HG03064 (cell line): ENCODE results near the gene PTPN7.
"Not testable (repeated sequence)": the region's sequence is repeated elsewhere in the genome, so short reads cannot be mapped to it uniquely, and the experiment has no call there.

Experiments used
- ATAC-seq: cut with Tn5 transposase; IDR thresholded peaks from one replicate; pipeline ENCODE4 v1.9.1; 2021; ENCODE audit warnings: low read depth; ENCODE audit not compliant: unreplicated experiment

Gene PTPN7

GRCh38 chr1:202189918-202190715 lies 29.7 kb upstream of the PTPN7 start:
- no peak for ATAC-seq

- ATAC-seq, result no peak
These were observed 28.8 kb upstream of the PTPN7 start for GRCh38 chr1:202189001-202189790.

DNA sequence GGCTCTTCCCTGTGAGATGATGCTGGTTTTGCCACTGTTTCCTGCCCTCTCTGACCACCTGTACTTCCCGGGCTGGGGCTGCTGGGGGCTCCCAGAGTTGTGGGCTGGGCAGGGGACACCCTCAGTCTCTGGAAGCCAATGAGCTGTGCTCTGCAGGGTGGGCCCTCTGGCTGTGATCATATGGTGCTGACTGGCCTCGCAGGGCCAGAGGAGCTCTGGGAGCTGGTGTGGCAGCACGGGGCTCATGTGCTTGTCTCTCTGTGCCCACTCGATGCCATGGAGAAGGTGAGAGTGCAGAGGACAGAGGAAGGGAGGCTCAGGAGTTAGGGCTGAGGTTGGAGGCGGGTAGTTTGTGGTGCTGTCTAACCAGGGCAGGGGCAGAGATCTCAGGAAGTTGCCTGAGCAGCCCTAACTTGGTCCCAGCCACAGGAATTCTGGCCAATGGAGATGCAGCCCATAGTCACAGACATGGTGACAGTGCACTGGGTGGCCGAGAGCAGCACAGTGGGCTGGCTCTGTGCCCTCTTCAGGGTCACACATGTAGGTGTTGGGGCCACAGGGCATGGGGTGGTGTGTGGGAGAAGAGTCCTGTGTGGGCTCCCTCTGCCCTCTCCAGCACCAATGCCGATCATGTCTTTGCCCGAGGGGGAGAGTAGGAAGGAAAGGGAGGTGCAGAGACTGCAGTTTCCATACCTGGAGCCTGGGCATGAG lies 27.4 kb upstream of the PTPN7 start:
- no peak for ATAC-seq

DNA sequence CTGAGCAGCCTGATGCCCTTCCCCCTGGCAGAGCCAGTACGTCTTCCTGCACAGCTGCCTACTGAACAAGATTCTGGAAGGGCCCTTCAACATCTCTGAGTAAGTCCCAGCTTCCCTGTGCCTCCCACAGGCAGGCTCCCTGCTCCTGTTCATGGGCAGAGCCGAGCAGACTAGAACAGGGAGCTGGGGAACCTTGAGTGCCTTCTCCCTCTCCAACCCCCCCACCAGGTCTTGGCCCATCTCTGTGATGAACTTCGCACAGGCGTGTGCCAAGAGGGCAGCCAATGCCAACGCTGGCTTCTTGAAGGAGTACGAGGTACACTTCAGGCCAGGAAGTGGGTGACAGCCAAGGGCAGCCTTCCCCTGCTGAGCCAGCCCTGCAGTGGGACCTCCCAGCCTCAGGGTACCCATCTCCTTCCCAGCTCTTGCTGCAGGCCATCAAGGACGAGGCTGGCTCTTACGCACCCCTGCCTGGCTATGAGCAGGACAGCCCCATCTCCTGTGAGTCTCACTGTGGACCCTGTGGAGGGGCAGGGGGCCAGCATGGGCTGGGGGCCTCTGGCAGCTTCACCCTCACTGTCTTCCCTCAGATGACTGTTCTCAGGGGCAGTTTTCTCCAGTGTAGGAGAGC lies 26.8 kb upstream of the PTPN7 start:
- ATAC-seq, result no peak

DNA sequence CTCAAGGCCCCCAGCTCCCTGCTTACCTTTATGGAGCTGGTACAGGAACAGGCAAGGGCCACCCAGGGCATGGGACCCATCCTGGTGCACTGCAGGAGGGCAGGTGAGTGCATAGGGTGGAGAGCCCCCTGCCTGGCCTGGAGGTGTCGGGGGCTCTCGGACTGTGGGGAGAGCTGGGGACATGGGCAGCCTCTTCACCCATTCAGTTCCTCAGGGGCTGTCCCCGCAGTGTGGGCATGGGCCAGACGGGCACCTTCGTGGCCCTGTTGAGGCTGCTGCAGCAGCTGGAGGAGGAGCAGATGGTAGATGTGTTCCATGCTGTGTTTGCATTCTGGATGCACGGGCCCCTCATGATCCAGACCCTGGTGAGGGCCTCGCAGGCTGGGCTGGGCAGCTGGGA lies 25.9 kb upstream of the PTPN7 start:
- ATAC-seq, result no peak

GRCh38 chr1:202184750-202185460 lies 24.5 kb upstream of the PTPN7 start:
- ATAC-seq, result no peak

DNA sequence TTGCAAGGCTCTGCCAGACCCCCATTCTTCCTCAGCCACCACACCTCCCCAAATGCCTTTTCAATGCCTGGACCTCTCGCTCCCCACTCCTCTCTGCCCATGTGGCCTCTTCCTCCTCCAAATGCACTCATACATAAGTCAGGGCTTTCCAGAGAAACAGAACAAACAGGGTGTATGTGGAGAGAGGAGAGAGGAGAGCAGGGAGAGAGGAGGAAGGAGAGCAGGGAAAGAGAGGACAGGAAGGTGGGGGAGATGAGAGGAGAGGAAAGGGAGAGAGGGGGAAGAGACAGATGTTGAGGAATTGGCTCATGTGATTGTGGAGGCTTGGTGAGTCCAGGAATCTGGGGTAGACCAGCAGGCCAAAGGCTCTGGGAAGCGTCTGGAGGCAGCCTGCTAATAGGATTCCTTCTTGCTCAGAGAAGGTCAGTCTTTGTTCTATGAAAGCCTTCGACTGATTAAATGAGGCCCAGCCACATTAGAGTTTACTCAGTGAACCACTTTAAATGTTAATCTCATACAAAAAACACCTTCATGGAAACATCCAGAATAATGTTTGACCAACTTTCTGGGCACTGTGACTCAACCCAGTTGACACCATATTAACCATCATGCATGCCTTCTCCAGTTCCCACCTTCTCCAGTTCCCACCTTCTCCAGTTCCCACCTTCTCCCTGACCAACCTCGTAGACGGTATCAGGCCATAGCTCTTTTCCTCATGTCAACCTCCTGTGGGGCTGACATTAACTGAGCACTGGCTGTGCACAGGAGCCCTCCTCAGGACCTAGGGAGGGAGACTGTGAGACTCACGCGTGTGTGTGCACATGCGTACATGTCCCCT lies 21.9 kb upstream of the PTPN7 start:
- ATAC-seq, result no peak

- ATAC-seq, result no peak
These were observed 21.2 kb upstream of the PTPN7 start for GRCh38 chr1:202181586-202181985.

GRCh38 chr1:202180751-202181139 lies 20.3 kb upstream of the PTPN7 start:
- ATAC-seq, result not testable (repeated sequence)

DNA sequence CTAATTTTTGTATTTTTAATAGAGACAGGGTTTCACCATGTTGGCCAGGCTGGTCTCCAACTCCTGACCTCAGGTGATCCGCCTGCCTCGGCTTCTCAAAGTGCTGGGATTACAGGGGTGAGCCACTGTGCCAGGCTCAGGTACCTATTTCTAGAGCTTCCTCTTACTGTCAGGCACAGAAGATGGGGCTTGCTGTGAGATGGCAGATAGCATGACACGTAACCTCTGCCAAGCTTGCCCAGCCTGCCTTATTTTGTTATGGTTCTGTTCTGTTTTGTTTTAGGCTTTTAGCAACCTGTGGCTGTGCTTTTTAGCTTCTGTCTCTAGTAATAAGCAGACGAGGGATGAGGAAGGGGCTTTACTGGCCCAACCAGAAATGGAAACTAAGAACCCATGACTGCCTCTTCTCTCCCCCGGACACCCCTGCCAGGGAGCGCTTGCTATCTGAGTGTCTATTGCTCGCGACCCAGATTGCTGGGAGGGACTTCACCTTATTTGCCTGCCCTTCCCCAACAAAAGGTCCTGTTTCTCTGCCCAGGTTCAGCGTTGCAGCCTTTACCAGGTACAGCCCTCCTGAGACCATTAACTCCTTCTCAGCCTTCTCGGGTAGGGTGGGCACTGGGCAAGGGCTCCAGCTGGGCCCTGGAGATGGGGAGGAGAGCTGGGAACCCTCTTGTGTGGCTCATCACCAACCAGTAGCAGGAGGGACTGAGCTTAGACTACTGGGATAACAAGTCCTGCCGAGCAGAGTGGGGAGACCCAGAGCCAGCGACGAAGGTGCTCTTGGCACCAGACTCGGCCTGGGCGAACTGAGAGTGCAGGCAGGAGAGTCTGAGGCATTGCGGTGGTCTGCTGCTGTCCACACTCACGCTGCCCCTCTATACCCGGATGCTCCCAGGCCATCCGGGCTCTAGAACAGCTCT lies 19.7 kb upstream of the PTPN7 start:
- ATAC-seq, result no peak

- no peak for ATAC-seq
These were observed 16.8 kb upstream of the PTPN7 start for GRCh38 chr1:202176949-202177927.

GRCh38 chr1:202173993-202174392 lies 13.6 kb upstream of the PTPN7 start:
- ATAC-seq, result no peak

DNA sequence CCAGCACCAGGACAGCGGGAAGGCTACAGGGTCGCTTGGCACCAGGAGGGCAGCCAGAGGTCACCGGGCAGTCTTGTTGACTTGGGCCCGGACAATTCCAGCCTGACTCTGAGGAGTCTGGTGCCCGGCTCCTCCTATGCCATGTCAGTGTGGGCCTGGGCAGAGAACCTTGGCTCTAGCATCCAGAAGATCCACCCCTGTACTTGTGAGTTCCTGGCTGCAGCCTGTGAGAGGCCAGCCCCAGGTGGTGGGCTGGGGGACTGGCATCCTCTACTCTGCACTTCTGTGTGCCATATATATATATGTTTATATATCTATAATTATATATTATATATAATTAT lies 11.6 kb upstream of the PTPN7 start:
- no peak for ATAC-seq

DNA sequence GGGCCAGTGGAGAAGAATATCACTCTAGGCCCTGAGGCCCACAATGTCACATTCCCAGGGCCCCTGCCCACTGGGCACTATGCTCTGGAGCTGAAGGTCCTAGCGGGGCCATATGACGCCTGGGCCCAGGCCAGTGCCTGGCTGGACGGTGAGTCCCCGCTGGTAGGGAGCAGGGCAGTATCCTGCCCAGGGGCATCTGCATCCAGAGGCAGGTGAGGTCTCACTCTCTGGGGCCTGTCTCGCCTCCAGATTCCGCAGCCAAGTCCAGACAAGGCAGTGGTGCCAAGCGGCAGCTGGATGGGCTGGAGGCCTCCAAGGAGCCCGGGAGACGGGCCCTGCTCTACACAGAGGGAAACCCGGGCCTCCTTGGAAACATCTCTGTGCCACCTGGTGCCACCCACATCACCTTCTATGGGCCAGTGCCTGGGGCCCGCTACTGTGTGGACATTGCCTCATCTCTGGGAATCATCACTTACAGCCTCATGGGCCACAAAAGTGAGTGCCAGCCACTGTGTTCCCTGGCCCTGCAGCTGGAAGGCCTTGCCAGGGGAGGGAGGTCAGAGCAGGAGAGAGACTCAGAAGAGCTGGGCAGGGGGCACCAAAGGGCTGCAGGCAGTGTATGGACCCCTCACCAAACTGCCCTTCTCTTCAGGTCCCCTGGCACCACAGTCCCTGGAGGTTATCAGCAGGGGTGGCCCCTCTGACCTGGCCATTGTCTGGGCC lies 11.1 kb upstream of the PTPN7 start:
- ATAC-seq, result no peak

GRCh38 chr1:202170726-202171125 lies 10.3 kb upstream of the PTPN7 start:
- no peak for ATAC-seq

- no peak for ATAC-seq
These were observed 8.5 kb upstream of the PTPN7 start for GRCh38 chr1:202168861-202169260.
